Stimulated activated CD8-positive, alpha-beta memory T cell treated with anti-CD3 and anti-CD28 coated beads, Interleukin-7, amount 100 ng/mL, for 24 hours (primary cell): ENCODE data around the gene IL22RA1.
A peak's percentile ranks its signal among the peaks of the same experiment; 100 is the strongest.

Source experiments
- DNase-seq: peaks from one replicate; pipeline ENCODE4 v3.0.0-alpha.2; 2020; ENCODE audit warnings: low read depth

Gene IL22RA1

DNA sequence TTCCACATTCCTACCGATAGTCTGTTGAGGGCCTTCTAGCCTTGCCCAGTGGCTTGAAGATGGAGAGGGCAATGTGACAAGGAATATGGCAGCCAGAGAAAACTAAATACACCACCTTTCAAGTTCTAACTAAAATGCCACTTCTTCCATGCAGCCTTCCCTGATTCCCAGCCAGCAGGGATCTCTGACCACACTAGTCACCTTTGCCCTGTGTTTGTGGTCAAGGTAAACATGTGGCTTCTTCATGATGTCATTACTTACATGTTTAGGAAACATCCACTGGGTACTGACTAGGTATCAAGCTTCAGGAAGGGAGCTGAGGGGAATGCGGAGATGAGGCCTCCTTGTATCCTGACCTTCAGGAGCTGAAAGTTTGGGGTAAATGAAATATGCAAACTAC is 22.6 kb upstream of the IL22RA1 start:
- DNase-seq: no peak

DNA sequence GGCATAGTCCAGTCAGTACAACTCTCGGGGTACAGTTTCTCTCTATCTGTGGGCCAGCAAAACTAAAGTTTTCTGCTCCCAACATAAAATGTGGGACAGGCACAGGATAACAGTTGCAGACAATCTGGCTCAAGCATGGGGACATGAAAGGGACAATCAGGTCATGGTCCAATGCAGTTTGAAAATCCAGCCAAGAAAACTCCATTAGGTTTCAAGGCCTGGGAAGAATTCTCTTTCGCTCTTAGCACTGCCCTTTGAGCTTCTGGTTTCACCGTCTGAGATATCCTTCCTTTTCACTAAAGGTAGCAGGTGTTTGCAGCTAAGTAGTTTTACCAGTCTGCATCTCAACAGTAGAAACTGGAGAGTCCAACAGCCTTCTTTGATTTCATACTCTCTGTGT is 21.1 kb upstream of the IL22RA1 start:
- no peak for DNase-seq

DNA sequence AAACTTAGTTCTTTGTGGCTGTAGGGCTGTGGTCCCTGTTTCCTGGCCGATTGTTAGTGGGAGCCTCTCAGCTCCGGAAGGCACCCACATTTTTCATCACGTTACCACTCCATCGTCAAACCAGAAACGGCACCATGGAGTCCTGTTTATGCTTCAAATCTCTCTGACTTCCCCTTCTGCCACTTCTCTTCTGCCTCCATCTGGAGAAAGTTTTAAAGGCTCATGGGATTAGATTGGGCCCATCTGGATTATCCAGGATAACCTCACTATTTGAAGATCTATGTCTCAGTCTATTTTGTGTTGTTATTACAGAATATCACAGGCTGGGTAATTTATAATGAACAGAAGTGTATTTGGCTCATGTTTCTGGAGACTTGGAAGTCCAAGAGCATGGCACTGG is 19.3 kb upstream of the IL22RA1 start:
- DNase-seq: no peak

DNA sequence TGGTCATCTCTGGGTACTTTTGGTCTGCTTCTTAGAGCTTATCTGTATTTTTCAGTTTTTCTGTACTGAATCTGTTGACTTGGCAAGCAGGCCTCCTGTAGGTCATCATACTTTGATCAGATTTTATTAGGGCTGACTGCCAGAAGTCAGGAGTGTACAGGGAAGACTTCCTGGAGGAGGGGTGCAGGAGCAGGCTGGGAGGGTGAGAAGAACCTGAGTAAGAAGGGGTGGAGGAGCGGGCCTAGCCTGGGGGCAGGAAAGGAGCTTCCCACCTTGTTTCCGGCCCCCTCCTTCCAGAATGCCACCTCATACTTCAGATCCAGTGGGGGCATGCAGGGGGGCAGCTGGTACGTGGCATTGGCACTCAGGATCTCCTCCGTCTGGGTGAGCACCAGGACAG is 18.3 kb upstream of the IL22RA1 start:
- no peak for DNase-seq

DNA sequence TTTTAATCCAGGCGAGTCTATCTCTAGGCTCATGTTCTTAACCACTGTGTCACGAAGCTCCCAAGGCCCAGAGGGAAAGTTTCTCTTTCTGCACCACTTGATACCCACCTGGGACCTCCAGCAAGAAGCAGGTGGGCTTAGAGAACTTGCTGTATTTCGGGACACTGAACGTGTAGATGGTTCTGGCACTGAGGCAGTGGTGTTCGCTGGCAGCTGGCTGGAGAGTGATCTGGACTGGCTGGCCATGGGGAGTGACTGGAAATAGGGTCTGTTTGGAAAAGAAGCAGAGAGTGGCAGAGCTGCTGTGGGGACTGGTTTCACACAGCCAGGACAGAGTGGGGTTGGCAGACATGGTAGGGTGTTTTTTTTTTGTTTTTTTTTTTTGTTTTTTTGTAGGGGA is 16.4 kb upstream of the IL22RA1 start:
- DNase-seq: no peak

DNA sequence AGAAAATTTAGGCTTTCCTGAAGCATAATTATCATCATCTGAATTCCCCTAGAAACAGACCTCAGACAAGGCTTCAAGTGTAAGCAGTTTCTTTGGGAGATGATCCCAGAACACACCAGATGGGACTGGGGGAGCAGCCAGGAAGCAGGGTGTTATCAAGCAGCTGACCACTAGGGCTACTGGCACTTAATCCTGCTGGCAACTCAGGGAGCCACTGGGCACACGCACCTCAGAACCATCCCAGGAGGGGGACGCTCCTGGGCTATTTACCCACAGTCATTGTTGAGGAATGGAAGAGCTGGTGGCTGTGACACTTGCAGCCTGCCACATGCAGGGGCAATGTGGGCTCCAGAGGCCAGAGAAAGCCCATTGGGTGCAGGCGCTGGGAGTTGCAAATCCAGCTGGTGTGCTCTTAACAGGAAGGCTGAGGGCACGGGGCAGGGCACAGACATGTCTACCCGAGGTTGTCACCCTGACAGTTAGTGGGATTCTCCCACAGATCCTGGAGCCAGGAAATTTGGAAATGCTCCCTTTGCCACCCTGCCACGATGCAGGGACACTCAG is 15.1 kb upstream of the IL22RA1 start:
- no peak for DNase-seq

DNA sequence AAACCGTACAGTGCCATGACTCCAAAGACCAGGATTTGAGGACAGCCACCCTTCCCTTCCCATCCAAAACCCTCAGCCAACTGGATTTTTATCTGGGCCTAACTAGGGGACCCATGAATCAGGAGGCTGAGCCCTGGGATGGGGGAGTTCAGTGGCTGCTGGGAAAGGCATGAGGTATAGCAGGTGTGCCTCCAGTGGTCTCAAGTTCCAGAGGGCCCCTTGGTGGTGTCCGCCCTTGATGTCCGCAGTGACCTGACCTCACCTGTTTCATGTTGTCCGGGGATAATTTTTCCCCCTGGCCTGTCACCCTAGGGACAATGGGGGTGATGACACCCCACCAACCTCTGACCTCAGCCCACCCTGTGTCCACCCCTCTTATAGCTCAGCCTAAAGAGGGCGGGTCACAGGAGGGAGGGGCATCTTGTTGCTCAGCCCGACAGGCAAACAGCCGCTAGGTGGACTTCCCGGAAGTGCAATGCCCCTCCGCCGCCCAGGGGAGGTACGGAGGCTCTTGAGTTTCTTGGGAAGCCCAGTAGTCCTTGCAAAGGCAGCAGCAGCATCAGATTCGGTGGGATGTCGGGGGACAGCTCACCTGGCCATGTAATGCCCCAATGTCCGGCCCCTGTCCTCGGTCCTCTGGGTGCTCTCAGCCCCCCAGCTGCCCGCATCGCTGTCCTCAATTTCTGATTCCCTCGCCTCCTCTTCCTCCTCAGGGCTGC is 13.8 kb upstream of the IL22RA1 start:
- no peak for DNase-seq

DNA sequence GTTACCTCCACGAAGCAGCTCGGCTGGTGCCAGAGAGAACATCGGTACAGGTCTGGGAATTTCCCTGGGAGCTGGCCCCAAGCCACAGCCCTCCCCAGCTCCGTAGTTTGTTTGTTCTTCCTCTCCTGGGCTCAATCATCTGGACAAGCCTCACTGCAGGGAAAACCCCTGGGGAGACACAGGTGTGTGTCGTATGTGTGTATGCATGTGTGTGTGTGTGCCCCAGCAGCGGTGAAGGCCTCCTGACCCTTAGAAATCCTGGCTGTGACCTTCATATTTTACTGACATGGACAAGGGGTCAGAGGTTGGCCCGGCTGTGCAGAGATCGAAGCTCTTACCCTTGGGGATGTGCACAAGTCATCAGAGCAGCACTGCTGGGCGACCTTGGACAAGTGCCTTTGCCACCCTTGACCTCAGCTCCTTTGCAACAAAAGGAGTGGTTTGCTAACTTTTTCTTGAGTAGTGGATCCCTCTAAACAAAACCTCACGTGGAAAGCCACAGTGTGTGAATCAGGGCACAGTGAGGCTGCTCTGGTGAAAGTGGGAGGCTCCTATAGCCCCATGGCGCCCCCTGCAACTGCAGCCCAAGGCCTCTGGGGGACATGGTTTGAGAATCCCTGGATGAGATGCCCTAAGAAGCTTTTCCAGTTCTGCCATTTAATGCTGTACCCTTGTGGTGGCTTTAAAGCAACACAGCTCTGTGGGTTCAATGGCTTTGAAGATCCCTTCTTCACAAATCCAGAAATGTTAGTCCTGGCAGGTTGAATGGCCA is 12.3 kb upstream of the IL22RA1 start:
- DNase-seq: no peak

DNA sequence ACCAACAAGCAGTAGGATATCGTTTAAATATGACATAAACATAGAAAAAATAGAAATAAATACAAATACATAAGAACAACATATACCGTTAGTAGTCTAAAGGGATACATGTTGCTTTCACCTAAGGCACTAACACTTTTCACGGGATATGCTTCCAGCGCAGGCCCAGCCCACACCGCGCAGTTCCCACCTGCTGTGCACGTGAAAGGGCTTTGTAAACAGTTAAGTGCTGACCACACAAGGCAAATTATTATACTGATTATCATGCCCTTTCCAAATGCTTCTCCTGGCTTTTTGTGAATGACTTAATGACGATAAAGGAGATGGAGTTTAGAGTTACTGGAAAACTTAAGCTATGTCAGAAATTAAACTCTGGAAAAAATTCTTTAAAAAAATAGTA is 11.3 kb upstream of the IL22RA1 start:
- no peak for DNase-seq

DNA sequence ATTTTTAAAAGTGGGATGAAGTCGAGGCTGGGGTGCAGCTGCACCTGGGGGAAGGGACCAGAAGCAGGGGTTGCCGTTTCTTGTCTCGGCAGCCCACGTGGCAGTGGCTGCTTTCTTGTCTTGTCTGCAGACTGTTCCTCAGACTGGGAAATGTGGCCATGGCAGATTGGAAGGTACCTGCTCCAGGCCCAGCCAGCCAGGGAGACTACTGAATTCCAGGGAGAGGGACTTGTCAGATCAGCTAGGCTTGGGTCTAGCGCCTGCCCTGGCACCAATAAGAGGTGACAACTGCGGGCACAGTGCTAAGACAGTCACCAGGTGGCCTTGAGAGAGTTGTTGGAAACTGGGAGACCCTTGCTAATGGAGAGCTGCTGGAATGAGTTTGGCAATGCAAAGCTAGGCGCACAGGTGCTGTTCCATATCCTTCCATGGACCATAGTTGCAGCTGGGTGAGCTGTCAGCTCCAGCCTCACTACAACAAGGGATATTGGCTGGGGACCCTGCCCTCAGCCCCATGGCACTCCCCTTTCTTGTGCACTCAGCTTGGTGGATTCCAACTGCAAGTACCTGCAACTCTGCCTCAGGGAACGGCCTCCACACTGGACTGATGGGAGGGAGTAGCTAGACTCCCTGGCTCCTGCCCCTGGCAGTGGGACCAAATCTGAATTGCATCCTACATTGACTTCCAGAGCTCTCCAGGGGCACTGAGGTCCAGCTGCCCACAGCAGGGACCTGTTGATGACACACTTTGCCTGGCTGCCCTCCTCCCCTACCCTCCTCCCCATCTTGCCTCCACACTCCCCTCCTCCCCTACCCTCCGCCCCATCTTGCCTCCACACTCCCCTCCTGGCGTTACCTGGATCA is 9.9 kb upstream of the IL22RA1 start:
- no peak for DNase-seq

DNA sequence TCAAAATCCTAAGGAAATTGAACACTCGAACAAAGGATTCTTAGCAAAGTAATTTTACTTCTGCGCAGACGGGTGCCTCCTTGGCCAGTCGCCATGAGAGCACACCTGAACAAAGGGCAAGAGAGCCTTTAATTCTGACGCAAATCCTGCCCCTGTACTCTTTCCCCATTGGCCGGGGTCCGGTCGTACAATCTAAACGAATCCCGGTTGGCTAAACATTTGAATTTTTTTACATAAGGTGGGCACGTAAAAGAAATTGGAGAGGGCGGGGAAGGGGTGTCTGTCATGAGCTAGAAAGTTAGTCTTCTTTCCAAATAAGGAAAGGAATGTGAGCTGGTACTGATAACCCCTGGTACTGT is 8.2 kb upstream of the IL22RA1 start:
- no peak for DNase-seq

DNA sequence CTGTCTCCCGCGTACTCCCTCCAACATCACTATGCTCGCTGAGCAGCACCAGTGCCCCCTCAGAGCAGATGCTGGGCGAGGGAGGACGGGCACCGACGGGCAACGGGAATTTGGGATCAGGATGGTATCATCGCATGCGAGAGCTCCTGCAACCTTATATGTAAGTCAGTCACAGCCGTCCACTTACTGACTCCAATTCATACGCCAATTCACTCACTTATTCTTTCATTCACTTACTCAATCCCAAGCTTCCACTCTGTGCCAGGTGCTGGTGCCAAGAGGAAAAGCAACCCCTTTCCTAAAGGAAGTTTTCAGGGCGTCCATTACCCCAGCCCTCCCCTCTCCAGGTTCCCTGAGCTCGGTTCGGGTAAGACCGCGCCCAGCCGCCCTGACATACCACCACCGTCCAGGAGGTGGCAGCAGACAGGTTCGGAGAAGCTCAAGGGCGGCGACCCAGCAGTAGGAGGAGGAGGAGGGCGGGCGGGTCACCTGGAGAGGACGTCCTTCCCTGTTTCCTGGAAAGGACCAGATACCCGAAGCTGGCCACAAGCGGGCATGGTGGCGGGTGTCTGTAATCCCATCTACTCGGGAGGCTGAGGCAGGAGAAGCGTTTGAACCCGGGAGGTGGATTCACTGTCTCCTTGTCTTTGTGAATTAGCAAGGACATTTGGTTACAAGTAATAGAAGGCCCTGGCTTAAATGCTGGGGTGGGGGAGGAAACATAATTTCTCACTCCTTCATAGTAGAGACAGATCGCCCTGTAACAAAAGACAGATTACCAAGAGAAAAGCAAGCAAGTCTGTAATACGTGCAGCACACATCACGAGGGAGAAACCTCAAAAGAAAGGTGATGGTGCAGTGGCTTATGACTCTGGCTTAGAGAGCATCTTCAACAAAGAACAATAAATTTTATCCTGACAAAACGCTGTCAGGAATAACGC is 7.6 kb upstream of the IL22RA1 start:
- peak; percentile 86 for DNase-seq

DNA sequence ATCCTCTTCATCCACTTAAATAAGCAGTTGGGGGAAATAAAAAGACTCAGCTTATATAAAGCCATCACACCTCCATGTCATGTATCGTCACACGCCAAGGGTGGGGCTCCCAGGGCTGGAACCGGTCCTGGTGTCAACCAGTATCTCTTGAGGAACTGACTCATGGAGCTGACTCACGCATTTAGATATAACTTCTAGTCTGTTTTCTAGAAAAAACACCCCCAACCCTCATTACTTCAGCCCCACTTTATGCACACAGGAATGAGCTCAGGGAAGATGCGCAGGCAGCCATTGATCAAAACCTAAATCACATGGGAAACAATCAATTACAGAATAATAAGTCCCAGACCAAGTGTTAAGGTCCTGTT is 6.9 kb upstream of the IL22RA1 start:
- no peak for DNase-seq

DNA sequence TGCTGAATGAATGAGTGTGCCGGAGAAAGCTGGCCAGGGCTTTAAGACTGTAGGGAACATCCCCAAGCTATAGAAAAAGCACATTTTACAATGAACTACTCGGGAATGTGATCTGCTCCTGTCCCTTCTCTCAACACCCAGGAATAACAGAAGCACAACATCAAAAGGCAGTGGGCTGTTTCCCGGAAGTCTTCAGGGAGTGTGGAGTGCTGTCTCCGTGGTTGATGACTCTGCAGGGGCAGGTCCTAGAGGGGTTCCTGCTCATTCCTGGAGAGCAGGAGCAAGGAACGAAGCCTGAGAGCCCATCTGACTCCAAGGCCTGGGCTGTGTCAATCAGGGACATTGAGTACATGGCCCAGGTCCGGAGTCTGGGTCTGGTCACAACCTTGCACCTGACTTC is 4.9 kb upstream of the IL22RA1 start:
- DNase-seq: no peak

DNA sequence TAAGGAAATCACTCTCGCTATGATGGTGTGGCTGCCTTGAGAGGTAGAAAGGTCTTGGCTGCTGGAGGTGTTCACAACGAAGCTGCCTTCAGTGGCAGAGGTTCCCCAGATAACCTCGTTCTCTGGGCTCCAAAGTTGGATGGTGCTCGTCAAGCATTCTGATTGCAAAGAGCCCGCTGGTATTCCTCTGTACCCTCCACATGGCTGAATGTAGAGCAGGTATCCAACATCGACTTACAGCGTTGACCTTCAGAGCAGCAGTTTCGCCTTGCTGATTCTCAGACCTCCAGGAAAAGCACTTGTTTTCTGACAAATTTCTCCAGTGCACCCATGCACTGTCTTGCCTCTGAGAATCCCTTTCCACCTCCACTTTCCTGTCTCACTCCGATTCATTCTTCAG is 4.3 kb upstream of the IL22RA1 start:
- DNase-seq: no peak

DNA sequence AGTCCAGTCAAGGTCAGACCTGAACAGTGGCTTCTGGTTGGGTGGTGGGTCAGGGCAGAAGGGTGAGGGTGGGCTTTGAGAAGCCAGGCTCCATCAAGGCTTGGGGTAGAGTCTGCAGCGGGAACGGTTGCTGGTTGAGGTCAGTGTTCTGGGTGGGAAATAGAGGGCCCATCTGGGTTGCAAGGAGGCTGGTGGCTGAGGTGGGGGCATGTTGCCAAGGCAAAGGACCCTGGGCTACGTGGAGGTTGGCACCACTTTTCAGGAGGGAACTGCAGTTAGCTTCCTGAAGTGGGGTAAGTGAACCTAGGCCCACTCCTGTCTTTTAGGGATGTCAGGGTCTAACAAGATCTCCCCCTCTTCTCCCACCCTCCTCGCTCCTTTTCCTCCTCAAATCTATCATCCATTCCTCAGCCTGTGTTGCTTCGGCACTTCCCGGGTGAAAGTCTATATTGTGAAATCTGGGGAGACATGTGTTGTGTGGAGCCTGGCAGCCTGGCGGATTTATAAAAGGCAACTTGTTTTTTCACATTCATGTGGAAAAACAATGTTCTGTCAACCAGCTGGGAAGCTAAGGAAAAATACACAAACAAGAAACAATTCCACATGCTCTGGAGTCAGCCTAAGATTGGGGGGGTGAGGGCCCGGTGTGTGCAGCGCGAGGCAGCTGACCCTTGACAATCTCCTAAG is 1.5 kb downstream of the IL22RA1 start:
- DNase-seq: no peak

DNA sequence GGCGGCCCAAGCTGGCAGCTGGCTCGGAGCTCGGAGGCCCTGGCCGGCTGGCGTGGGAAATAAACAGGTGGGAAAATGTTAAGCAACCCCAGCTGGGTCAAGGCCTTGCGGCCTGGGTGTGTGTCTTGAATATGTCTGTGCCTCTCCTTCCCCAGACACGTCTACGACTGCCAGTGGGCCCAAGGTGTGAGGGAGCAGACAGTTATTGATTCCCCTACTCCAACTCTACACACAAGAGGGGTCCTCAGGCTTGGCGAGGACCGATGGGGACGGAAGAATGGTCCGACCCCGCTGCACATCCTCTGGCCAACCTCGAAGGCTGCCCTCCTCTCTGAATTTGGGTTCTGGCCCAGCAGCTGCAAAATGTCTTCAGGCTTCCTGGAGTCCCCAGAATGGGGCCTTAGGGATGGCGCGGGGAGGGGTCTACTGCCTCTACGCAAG is 2.2 kb downstream of the IL22RA1 start:
- no peak for DNase-seq

DNA sequence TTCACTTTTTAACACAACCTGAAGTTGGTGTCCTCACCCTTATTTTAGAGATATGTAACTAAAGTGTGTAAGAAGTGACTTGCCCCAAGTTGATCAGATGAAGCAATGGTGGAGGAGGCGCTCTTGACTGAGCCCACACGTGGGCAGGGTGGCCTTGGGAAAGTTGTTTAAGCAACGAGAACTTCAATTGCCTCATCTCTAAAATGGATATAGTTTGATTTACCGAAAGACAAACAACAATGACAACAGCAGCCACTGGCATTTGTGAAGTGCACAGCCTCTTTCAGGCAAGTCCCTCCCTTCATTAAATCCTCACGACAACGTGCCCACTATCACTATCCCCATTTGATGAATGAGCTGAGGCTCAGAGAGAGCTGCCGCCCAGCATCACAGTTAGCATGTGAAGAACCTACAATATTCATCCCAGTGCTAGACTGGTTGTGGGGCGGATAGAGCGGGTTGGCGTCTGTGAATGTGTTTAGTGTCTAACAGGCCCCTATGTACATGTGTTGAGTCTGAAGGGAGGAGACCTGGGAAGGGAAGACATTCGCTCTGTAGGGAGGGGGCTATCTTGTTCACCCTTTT is 3.0 kb downstream of the IL22RA1 start:
- no peak for DNase-seq

DNA sequence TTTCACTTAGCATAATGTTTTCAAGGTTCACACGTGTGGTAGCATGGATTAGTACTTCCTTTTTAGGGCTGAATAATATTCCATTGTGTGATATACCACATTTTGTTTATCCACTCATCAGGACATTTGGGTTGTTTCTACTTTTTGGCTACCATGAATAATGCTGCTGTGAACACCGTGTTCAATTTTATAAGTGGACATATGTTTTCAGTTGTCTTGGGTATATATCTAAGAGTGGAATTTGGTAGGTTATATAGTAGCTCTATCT is 3.8 kb downstream of the IL22RA1 start:
- no peak for DNase-seq

DNA sequence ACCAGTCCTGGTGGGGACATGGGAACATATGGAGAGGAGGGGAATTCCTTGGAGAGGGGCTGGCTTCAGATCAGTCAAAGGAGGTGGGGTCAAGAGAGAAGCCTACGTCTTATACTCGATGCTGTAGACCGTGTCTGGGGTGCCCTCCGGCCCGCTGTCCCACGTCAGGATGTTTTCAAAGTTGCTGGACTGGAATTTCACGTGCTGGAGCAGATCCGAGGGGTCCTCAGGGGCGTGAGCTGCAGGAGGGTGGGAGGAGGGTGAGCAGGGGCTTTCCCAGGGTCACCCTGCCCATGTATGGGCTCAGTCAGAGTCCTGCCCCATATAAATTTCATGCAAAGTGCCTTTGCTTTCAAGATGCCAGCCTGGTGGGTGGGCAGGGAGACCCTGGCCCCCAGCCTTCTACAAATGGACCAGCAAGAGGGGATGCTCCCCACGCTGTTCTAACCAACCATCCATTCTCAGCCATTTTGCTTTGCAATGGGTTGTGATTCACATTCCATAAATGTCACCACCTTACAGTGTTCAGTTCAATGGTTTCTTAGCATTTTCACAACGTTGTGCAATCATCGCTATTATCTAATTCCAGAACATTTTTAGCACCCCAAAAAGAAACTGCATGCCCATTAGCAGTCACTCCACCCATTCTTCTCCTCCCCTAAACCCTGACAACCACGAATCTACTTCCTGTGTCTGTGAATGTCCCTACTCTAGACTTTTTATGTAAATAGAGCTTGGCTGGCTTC is 4.3 kb downstream of the IL22RA1 start:
- no peak for DNase-seq
